HG03135 (cell line): ENCODE measurements around the gene GRIA4.

Experiments used
- ATAC-seq: cut with Tn5 transposase; IDR thresholded peaks from one replicate; pipeline ENCODE4 v1.9.1; 2021; ENCODE audit warnings: mild to moderate bottlenecking, moderate library complexity; ENCODE audit not compliant: unreplicated experiment

The GRIA4 gene

DNA sequence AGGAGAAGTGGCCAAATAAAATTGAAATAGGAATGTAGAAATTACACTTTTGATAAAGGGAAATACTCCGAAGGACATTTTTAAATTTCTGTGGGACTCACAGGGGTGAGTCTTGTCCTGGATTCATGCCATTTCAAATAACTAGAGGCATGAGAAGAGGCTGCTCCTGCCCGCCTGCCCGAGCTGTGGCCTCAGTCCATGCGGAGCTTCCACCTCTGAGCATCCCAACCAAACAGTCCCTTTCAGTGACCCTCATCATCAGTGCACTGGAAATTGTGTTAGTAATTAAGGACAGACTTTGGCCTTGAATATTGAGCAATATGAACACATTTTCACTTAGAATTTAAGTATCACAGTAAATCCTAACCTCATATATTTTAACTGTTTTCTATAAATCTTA lies 25.6 kb downstream of the GRIA4 start:
- no peak for ATAC-seq

GRCh38 chr11:105636496-105636895 lies 26.6 kb downstream of the GRIA4 start:
- ATAC-seq: no peak

DNA sequence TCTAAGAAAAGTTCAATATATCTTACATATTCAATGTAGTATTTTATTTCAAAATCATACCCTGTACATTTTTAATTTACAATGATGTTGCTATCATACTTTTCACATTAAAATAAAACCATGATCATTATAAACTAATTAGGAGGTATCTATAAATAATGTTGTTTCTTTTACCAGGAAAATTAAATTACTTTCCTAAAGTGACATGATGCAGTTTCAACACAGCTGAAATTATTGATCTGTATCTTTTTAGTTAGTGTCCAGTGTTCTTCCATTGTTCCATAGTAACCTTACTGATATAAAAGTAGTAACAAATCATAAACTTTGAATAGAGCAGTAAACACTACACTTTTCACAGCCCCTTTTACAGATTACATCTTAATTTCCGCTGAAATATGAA lies 29.7 kb downstream of the GRIA4 start:
- ATAC-seq: no peak

- ATAC-seq: no peak
These were observed 31.6 kb downstream of the GRIA4 start for GRCh38 chr11:105641433-105641832.

- no peak for ATAC-seq
These were observed 33.0 kb downstream of the GRIA4 start for GRCh38 chr11:105642870-105643269.

DNA sequence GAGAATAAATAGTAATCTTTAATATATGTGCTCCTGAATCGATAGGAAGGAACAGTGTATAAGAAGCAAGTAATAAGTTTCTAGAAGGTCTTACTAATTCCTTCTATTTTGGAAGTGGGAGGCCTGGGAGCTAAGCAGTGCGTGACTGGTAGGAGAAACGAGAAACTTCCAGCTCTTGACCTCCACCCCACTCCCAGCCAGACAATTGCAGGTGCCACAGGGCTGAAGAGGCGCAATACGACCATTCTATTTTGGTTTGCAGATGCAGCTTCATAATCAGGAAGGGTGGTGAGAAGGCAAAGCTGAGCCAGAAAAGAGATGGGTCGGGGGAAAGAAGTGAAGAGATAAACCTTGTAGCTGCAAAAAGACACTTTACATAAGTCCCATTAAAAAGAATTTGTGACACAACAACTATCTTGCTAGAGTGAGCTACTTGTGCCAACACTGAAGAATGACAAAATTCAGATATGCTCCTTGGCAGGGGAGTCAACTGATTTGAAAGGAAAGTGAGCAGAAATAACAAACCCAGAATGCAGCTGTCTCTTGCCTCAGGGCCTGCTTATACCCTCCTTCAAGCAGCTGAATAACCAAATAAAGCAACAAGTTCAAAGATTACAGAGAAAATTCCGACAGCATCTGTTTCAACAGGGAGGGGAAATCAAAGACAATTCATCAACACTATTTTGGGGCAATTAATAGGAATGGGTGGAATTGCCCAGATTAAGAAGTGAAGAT lies 35.1 kb downstream of the GRIA4 start:
- ATAC-seq: no peak

- no peak for ATAC-seq
These were observed 37.9 kb downstream of the GRIA4 start for GRCh38 chr11:105647780-105648179.

DNA sequence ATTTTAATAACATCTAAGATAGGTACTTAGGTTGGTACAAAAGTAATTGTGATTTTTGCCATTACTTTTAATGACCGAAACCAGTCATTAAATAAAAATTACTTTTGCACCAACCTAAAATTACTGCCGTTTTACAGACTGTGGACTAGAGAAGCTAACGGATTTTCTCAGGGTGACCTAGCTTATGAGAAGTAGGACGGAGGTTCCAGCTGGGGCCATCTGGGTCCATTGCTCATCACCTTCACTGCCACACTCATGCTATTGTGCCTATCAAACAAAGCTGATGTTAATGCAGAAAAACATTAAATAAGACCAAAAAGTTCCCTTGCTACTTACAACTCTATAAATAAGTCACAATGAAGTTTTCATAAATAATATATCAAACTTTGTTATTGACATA lies 38.9 kb downstream of the GRIA4 start:
- no peak for ATAC-seq

- no peak for ATAC-seq
These were observed 55.4 kb downstream of the GRIA4 start for GRCh38 chr11:105665281-105665680.

- ATAC-seq: no peak
These were observed 57.6 kb downstream of the GRIA4 start for GRCh38 chr11:105667441-105667840.

- ATAC-seq: no peak
These were observed 60.9 kb downstream of the GRIA4 start for GRCh38 chr11:105670811-105671210.

DNA sequence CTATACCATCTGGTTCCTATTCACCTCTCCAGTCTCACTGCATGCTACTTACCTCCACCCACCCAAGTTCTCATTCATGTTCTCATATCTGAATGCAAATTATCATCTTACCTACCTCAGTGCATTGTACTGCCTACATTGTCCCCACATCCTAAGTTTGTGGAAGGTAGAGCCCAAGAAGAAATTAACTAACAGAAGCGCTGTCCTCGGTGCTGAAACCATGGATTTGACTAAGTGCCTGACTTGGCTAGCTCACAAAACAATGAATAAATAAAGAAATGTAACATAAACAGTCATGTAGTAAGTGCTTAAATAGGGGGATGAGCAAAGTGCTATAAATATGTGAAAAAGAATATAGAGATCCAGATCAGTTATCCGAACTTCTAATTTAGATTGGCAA lies 63.2 kb downstream of the GRIA4 start:
- ATAC-seq: no peak

GRCh38 chr11:105689631-105690030 lies 79.8 kb downstream of the GRIA4 start:
- no peak for ATAC-seq

GRCh38 chr11:105690467-105690866 lies 80.6 kb downstream of the GRIA4 start:
- no peak for ATAC-seq

DNA sequence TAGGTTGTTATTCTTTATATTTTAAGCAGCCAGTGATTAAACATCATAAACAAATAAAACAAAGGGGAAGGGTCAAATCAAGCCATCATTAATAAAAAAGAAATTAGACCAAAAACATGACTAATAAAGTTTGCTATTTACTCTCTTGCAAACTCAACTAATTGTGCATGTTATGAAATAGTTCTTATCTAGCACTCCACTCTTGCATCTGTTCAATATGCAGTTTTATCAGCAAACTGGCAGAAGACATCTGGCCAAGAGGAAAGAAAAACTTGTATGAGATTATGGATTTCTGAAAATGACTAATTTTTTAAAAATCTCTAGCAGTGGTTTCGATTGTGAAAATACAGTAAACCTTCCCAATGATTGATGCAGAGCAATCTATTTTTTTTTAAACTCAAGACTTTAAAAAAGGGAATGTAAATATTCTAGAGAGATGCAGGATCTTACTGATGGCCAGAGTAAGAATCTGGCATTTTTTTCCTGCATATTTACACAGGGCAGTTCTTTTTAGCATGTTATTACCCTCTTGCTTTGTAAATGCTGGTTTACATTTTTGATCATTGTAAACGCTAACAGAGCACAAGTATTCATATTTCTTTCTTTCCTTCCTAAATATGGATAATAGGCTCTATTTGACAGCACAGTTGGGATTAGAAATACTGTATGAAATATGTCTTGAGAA lies 83.3 kb downstream of the GRIA4 start:
- ATAC-seq: no peak

DNA sequence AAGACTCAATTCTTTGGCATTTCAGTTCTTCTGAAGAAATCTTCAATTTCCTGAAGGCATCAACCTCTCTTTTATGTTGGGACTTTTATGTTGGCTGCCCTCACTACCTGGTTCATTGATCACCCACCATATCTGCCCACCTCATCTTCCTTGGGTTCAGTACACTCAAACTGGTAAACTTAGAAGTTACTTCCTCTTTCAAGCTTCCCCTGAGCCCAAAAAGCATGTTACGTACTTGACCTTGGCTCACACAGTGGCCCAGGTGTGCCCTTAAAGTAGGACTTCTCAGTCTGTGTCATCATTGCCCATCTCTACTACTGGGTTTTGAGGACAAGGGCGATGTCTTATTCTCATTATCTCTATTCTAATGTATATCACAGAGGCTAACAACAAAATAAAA lies 86.1 kb downstream of the GRIA4 start:
- ATAC-seq: no peak

- no peak for ATAC-seq
These were observed 87.4 kb downstream of the GRIA4 start for GRCh38 chr11:105697291-105697690.

DNA sequence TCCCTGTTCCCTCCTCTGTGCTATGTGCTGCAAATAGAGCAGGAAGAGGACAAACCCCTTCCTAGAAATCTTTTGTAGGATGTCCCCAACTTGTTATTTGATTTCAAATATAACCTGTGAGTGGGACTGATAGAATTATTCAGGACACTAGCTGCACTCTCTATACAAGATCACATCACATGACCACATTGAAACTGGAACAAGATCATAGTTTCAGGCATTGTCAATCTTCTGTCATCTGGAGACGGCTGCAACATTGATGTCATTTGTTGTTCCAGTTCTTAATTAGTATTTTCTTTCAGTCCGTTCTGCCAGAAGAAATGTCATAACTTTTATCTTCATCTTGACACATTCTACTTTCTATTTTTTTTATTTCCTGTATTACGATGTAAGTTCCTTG lies 89.3 kb downstream of the GRIA4 start:
- ATAC-seq: no peak

GRCh38 chr11:105700271-105700670 lies 90.4 kb downstream of the GRIA4 start:
- ATAC-seq: no peak

GRCh38 chr11:105701098-105701497 lies 91.2 kb downstream of the GRIA4 start:
- no peak for ATAC-seq

DNA sequence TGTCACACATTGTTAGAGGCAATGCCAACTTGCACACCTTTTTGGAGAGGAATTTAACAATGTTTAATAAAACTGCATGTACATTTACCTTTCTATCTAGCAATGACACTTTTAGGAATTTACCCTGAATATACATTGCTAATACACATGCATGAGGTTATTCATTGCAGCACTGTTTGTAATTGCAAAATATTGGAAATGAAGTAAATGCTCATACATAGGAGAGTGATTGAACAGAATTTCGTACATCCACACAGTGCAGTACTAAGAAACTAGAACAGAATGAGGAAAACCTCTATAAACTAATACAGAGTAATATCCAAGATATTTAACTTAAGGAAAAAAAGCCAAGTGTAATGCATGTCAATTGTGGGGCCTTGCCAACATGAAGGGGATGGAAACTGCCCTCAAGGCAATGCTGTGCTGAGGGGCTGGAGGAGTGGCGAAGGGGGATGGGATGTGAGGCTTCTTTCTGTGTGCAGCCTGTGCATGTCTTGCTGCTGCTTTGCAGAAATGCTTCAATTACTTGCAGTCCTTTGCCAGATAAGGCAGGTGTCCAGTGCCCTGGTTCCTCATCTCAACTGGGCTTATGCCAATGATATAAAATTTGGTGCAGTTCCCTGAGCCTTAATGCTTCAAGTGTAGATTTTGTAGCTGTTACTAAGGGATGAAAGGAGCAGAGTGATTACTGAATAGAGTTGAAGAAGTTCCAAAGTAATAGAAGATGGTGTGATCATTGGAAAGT lies 96.1 kb downstream of the GRIA4 start:
- ATAC-seq: no peak

DNA sequence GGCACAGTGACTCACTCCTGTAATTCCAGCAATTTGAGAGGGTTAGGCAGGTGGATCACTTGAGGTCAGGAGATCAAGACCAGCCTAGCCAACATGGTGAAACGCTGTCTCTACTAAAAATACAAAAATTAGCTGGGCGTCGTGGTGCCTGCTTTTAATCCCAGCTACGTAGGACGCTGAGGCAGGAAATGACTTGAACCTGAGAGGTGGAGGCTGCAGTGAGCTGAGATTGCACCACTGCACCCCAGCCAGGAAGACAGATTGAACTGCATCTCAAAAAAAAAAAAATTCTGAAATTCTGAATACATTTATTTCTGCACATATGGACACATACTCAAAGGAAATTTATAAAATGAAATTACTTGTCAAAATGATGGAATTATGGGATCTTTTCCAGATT lies 103.2 kb downstream of the GRIA4 start:
- ATAC-seq: no peak
